A549 (cell line): ENCODE measurements around the gene PPRC1.

Experiments
- CHD2 ChIP-seq: fragments of 150-350 bp; IDR thresholded peaks from 2 replicates; pipeline ENCODE4 v1.6.1; 2014; ENCODE audit warnings: low read length; ENCODE audit not compliant: partially characterized antibody
- JUNB ChIP-seq: fragments of >200 bp; sonication (Bioruptor Twin); formaldehyde crosslinking; IDR thresholded peaks from 2 replicates; pipeline ENCODE4 v1.6.1; 2016
- POLR2A ChIP-seq: IDR thresholded peaks from 2 replicates; pipeline ENCODE4 v1.6.1; 2012; ENCODE audit warnings: mild to moderate bottlenecking, low read length
- RNF2 ChIP-seq: fragments of 200-600 bp; sonication (generic); IDR thresholded peaks from 2 replicates; pipeline ENCODE4 v1.6.1; 2016; ENCODE audit warnings: low read depth, mild to moderate bottlenecking, antibody characterized with exemption, moderate library complexity, borderline replicate concordance
- TF ChIP-seq, protein P1 (sequence below): fragments of >200 bp; sonication (Bioruptor Twin); formaldehyde crosslinking; IDR thresholded peaks from 3 replicates; pipeline ENCODE4 v1.5.1; 2016
- TF ChIP-seq, protein P2 (sequence below): IDR thresholded peaks from 2 replicates; pipeline ENCODE4 v1.6.1; 2012

DNA sequence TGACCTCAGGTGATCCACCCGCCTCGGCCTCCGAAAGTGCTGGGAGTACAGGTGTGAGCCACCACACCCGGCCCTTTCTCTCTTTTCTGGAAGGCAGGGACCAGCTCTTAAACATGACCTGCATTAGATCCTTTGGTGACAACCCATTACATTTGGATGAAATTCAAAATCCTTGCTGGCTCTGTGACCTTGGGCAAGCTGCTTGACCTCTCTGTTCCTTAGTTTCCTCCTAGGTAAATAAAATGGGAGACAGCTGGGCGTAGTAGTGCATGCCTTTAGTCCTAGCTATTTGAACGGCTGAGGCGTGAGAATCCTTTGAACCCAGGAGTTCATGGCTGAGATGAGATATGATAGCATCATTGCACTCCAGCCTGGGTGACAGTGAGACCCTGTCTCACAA is 36.4 kb upstream of the PPRC1 start:
- TF ChIP-seq, protein P1, sequence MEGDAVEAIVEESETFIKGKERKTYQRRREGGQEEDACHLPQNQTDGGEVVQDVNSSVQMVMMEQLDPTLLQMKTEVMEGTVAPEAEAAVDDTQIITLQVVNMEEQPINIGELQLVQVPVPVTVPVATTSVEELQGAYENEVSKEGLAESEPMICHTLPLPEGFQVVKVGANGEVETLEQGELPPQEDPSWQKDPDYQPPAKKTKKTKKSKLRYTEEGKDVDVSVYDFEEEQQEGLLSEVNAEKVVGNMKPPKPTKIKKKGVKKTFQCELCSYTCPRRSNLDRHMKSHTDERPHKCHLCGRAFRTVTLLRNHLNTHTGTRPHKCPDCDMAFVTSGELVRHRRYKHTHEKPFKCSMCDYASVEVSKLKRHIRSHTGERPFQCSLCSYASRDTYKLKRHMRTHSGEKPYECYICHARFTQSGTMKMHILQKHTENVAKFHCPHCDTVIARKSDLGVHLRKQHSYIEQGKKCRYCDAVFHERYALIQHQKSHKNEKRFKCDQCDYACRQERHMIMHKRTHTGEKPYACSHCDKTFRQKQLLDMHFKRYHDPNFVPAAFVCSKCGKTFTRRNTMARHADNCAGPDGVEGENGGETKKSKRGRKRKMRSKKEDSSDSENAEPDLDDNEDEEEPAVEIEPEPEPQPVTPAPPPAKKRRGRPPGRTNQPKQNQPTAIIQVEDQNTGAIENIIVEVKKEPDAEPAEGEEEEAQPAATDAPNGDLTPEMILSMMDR = no peak
- TF ChIP-seq, protein P2, sequence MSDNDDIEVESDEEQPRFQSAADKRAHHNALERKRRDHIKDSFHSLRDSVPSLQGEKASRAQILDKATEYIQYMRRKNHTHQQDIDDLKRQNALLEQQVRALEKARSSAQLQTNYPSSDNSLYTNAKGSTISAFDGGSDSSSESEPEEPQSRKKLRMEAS = no peak
- TF ChIP-seq RNF2 (no peak), POLR2A (no peak), CHD2 (no peak), JUNB (no peak)
